SU-DHL-6 (cell line): Measurements from ENCODE around the gene PKD1L1.

Source experiments
- H2AFZ ChIP-seq: fragments of 200-600 bp; sonication (generic); 2 replicates; pipeline ENCODE4 v1.6.1; 2014; ENCODE audit warnings: low read depth, mild to moderate bottlenecking, moderate library complexity, mixed read lengths, antibody characterized with exemption, low read length; ENCODE audit not compliant: severe bottlenecking
- H3F3A ChIP-seq: fragments of 200-600 bp; shearing (Covaris generic); 2 replicates; pipeline ENCODE4 v1.6.0; 2016; ENCODE audit warnings: antibody characterized with exemption, mild to moderate bottlenecking; ENCODE audit not compliant: insufficient read depth
- H3K27ac ChIP-seq: fragments of 200-600 bp; sonication (generic); 2 replicates; pipeline ENCODE4 v1.5.1; 2016; ENCODE audit warnings: low read depth, mild to moderate bottlenecking, low read length, moderate library complexity, mixed read lengths
- H3K27me3 ChIP-seq: fragments of 200-600 bp; sonication (generic), shearing (Covaris generic); 2 replicates; pipeline ENCODE4 v1.6.0; 2014; ENCODE audit warnings: mild to moderate bottlenecking, low read length
- H3K36me3 ChIP-seq: fragments of 200-600 bp; sonication (generic); 2 replicates; pipeline ENCODE4 v1.6.1; 2014; ENCODE audit warnings: mild to moderate bottlenecking, low read length, mixed read lengths
- H3K4me2 ChIP-seq: fragments of 300-600, 200-600 bp; shearing (Covaris generic), sonication (generic); 2 replicates; pipeline ENCODE4 v1.6.0; 2014; ENCODE audit warnings: low read length, low read depth, mild to moderate bottlenecking; ENCODE audit not compliant: poor library complexity, severe bottlenecking
- H3K4me3 ChIP-seq: fragments of 200-600 bp; sonication (generic); 2 replicates; pipeline ENCODE4 v1.5.1; 2014; ENCODE audit warnings: antibody characterized with exemption, low read length, mild to moderate bottlenecking, mixed read lengths; ENCODE audit not compliant: insufficient read depth, poor library complexity, severe bottlenecking
- H3K79me2 ChIP-seq: fragments of 200-600 bp; sonication (generic); 2 replicates; pipeline ENCODE4 v1.6.1; 2014; ENCODE audit warnings: mild to moderate bottlenecking, low read length, moderate library complexity; ENCODE audit not compliant: insufficient read depth
- H3K9ac ChIP-seq: fragments of 200-600 bp; sonication (generic); 2 replicates; pipeline ENCODE4 v1.7.0; 2014; ENCODE audit warnings: mild to moderate bottlenecking, low read length
- H3K9me2 ChIP-seq: fragments of 200-600 bp; sonication (generic); replicated peaks from 2 replicates; pipeline ENCODE4 v1.6.1; 2014; ENCODE audit warnings: low read length; ENCODE audit not compliant: insufficient read depth
- H3K9me3 ChIP-seq: fragments of 200-600 bp; sonication (generic); 2 replicates; pipeline ENCODE4 v1.6.1; 2014; ENCODE audit warnings: low read length, mixed read lengths; ENCODE audit not compliant: insufficient read depth
- H4K20me1 ChIP-seq: fragments of 200-600 bp; sonication (generic); 2 replicates; pipeline ENCODE4 v1.6.1; 2014; ENCODE audit warnings: low read depth, mild to moderate bottlenecking, antibody characterized with exemption, low read length, moderate library complexity, mixed read lengths
- CTCF ChIP-seq: fragments of 200-600 bp; sonication (generic); IDR thresholded peaks from one replicate; pipeline ENCODE4 v1.5.1; 2017; ENCODE audit warnings: antibody characterized with exemption, mild to moderate bottlenecking, low read length, moderate library complexity; ENCODE audit not compliant: insufficient read depth, poor library complexity, severe bottlenecking
- EZH2phosphoT487 ChIP-seq: fragments of 200-600 bp; sonication (generic), shearing (Covaris generic); conservative IDR thresholded peaks from 2 replicates; pipeline ENCODE4 v1.6.1; 2018; ENCODE audit warnings: mild to moderate bottlenecking, antibody characterized with exemption, low read length, moderate library complexity, mixed read lengths

PKD1L1 gene

GRCh38 chr7:47833211-47833610 lies 115.1 kb downstream of the PKD1L1 start:
- H3K4me2 ChIP-seq: no peak overlapping the region
- no peaks in the 10 kb centered on the region for H4K20me1 ChIP-seq
- H3K27ac ChIP-seq: no peak overlapping the region
- H3K9ac ChIP-seq: no peak overlapping the region
- TF ChIP-seq EZH2phosphoT487 (no peak), CTCF (no peak)
- no peaks in the 10 kb centered on the region for H3K9me3 ChIP-seq
- no peaks in the 10 kb centered on the region for H3K79me2 ChIP-seq
- H3K36me3 ChIP-seq: no peaks in the 10 kb centered on the region
- no peaks in the 10 kb centered on the region for H3K27me3 ChIP-seq
- H3K9me2 ChIP-seq: no peaks in the 10 kb centered on the region
- no peaks in the 10 kb centered on the region for H3F3A ChIP-seq
- H2AFZ ChIP-seq: no peak overlapping the region
- H3K4me3 ChIP-seq: no peak overlapping the region

GRCh38 chr7:47832105-47832715 lies 116.1 kb downstream of the PKD1L1 start:
- TF ChIP-seq EZH2phosphoT487 (no peak), CTCF (no peak)
- Histone ChIP-seq H3K27me3 (no peaks in the 10 kb centered on the region), H3K9ac (no peak overlapping the region), H3K79me2 (no peaks in the 10 kb centered on the region), H3F3A (no peaks in the 10 kb centered on the region), H3K9me3 (no peaks in the 10 kb centered on the region), H4K20me1 (no peaks in the 10 kb centered on the region), H3K9me2 (no peaks in the 10 kb centered on the region), H3K36me3 (no peaks in the 10 kb centered on the region), H2AFZ (no peak overlapping the region), H3K4me3 (no peak overlapping the region), H3K27ac (no peak overlapping the region), H3K4me2 (no peak overlapping the region)

- Histone ChIP-seq H3K27ac (no peak overlapping the region), H4K20me1 (no peaks in the 10 kb centered on the region), H3F3A (no peaks in the 10 kb centered on the region), H3K9me2 (no peaks in the 10 kb centered on the region), H3K4me3 (no peak overlapping the region), H3K79me2 (no peaks in the 10 kb centered on the region), H3K9me3 (no peaks in the 10 kb centered on the region), H3K36me3 (no peaks in the 10 kb centered on the region), H3K9ac (no peak overlapping the region), H3K4me2 (no peak overlapping the region), H3K27me3 (no peaks in the 10 kb centered on the region), H2AFZ (no peak overlapping the region)
- TF ChIP-seq EZH2phosphoT487 (no peak), CTCF (no peak)
These were observed 118.3 kb downstream of the PKD1L1 start for GRCh38 chr7:47830015-47830414.
